Neural cell (in vitro differentiated cells): ENCODE results near the gene RNU6-8. TPM values are rescaled to one million over a fixed set of nuclear protein-coding genes. Genes with fewer than 3 reads are reported as not detected.

Source experiments
- H2AFZ ChIP-seq: fragments of 200-600, 300-800 bp; sonication (generic), shearing (Covaris generic); 2 replicates; pipeline ENCODE4 v1.6.0; 2014; ENCODE audit warnings: low read depth, mild to moderate bottlenecking, antibody characterized with exemption, low read length, moderate library complexity
- H3F3A ChIP-seq: fragments of 200-600 bp; shearing (Covaris generic); 2 replicates; pipeline ENCODE4 v1.6.1; 2016; ENCODE audit warnings: mild to moderate bottlenecking, moderate library complexity, mixed read lengths, antibody characterized with exemption, low read length; ENCODE audit not compliant: insufficient read depth, poor library complexity, severe bottlenecking
- H3K27ac ChIP-seq: fragments of 200-600, 300-800 bp; sonication (generic), shearing (Covaris generic); 2 replicates; pipeline ENCODE4 v1.5.1; 2014; ENCODE audit warnings: mild to moderate bottlenecking, low read length, moderate library complexity
- H3K27me3 ChIP-seq: fragments of 300-800, 200-600 bp; sonication (generic), shearing (Covaris generic); 2 replicates; pipeline ENCODE4 v1.6.0; 2014; ENCODE audit warnings: mild to moderate bottlenecking, low read depth, low read length, moderate library complexity; ENCODE audit not compliant: insufficient read depth
- H3K36me3 ChIP-seq: fragments of 300-800, 200-600 bp; sonication (generic), shearing (Covaris generic); 2 replicates; pipeline ENCODE4 v1.5.1; 2014; ENCODE audit warnings: mild to moderate bottlenecking, antibody characterized with exemption, low read length, moderate library complexity; ENCODE audit not compliant: insufficient read depth
- H3K4me2 ChIP-seq: fragments of 300-800, 200-600 bp; sonication (generic), shearing (Covaris generic); 2 replicates; pipeline ENCODE4 v1.6.0; 2014; ENCODE audit warnings: mild to moderate bottlenecking, low read length
- H3K4me3 ChIP-seq: fragments of 300-800, 200-600 bp; sonication (generic), shearing (Covaris generic); 2 replicates; pipeline ENCODE4 v1.5.1; 2014; ENCODE audit warnings: mild to moderate bottlenecking, low read length, moderate library complexity
- H3K79me2 ChIP-seq: fragments of 200-600 bp; shearing (Covaris generic); replicated peaks from 2 replicates; pipeline ENCODE4 v1.6.0; 2014; ENCODE audit warnings: mild to moderate bottlenecking, low read length, moderate library complexity; ENCODE audit not compliant: insufficient read depth
- H3K9ac ChIP-seq: fragments of 300-800, 200-600 bp; sonication (generic), shearing (Covaris generic); 2 replicates; pipeline ENCODE4 v1.6.1; 2016; ENCODE audit warnings: mild to moderate bottlenecking, low read length, mixed read lengths
- H3K9me2 ChIP-seq: fragments of 200-600 bp; shearing (Covaris generic); 2 replicates; pipeline ENCODE4 v1.6.1; 2016; ENCODE audit warnings: mild to moderate bottlenecking, low read length, mixed read lengths; ENCODE audit not compliant: insufficient read depth
- H3K9me3 ChIP-seq: fragments of 200-600, 300-800 bp; sonication (generic), shearing (Covaris generic); 2 replicates; pipeline ENCODE4 v1.6.1; 2016; ENCODE audit warnings: mild to moderate bottlenecking, mixed run types, low read length, moderate library complexity, mixed read lengths
- H4K20me1 ChIP-seq: fragments of 200-600 bp; shearing (Covaris generic); 2 replicates; pipeline ENCODE4 v1.6.1; 2016; ENCODE audit warnings: mild to moderate bottlenecking, mixed run types; ENCODE audit not compliant: insufficient read depth
- EP300 ChIP-seq: fragments of 450-650 bp; conservative IDR thresholded peaks from 2 replicates; pipeline ENCODE4 v1.6.1; 2014; ENCODE audit warnings: antibody characterized with exemption, mild to moderate bottlenecking, moderate library complexity; ENCODE audit not compliant: poor library complexity, severe bottlenecking
- EZH2 ChIP-seq: fragments of 200-600, 300-800 bp; shearing (Covaris generic), sonication (generic); IDR thresholded peaks from 2 replicates; pipeline ENCODE4 v1.6.1; 2014; ENCODE audit warnings: antibody characterized with exemption, low read length, borderline replicate concordance, mild to moderate bottlenecking; ENCODE audit not compliant: insufficient read depth, poor library complexity, severe bottlenecking
- MXI1 ChIP-seq: fragments of 450-650 bp; conservative IDR thresholded peaks from 2 replicates; pipeline ENCODE4 v1.6.1; 2014; ENCODE audit warnings: antibody characterized with exemption, mild to moderate bottlenecking; ENCODE audit not compliant: poor library complexity, severe bottlenecking
- POLR2AphosphoS5 ChIP-seq: IDR thresholded peaks from 2 replicates; pipeline ENCODE4 v1.6.1; 2012
- RAD21 ChIP-seq: fragments of 450-650 bp; conservative IDR thresholded peaks from 2 replicates; pipeline ENCODE4 v1.6.1; 2014; ENCODE audit warnings: antibody characterized with exemption, mild to moderate bottlenecking, moderate library complexity
- SMC3 ChIP-seq: fragments of 450-650 bp; conservative IDR thresholded peaks from 2 replicates; pipeline ENCODE4 v1.6.1; 2014; ENCODE audit warnings: antibody characterized with exemption, mild to moderate bottlenecking, moderate library complexity; ENCODE audit not compliant: poor library complexity
- TAF1 ChIP-seq: IDR thresholded peaks from 2 replicates; pipeline ENCODE4 v1.6.1; 2012; ENCODE audit warnings: low read depth
- polyA plus RNA-seq: library from polyadenylated mRNA; depleted of rRNA; stranded (reverse); fragments of >200 nt; gene quantifications from 2 replicates; pipeline ENCODE4 v1.2.3, GENCODE V29; 2014
- TF ChIP-seq, protein P1 (sequence below): fragments of 450-650 bp; IDR thresholded peaks from 2 replicates; pipeline ENCODE4 v1.5.1; 2014; ENCODE audit warnings: antibody characterized with exemption, mild to moderate bottlenecking, moderate library complexity; ENCODE audit not compliant: poor library complexity, severe bottlenecking
- TF ChIP-seq, protein P2 (sequence below): IDR thresholded peaks from 2 replicates; pipeline ENCODE4 v1.6.1; 2012; ENCODE audit warnings: borderline replicate concordance

RNU6-8 gene
- polyA plus RNA-seq, 1 donor from 2014 or later: not detected

DNA sequence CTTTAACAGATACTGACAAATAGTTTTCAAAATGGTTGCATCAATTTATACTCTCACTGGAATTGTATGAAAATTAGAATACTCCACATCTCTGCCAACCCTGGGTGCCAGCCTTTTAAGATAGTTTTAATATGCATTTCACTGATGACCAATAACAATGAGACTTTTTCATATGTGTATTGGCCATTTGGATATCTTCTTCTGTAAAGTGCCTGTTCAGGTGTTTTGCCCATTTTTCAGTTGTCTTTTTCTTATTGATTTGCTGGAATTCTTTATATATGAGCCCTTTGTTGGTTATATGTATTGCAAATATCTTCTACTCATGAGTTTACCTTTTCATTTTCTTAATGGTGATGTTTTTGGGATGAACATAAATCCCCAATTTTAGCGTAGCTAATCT, 18.0 kb downstream of the RNU6-8 start:
- Histone ChIP-seq H3K4me2 (no peak overlapping the region), H3K79me2 (no peaks in the 10 kb centered on the region), H3K36me3 (no peaks in the 10 kb centered on the region), H3K27me3 (no peaks in the 10 kb centered on the region), H3K27ac (no peak overlapping the region), H3K9me2 (no peaks in the 10 kb centered on the region), H4K20me1 (no peaks in the 10 kb centered on the region), H3K4me3 (no peak overlapping the region), H3K9me3 (no peaks in the 10 kb centered on the region), H2AFZ (no peak overlapping the region), H3K9ac (no peak overlapping the region), H3F3A (no peaks in the 10 kb centered on the region)
- TF ChIP-seq EZH2 (no peak), POLR2AphosphoS5 (no peak), TAF1 (no peak), EP300 (no peak), SMC3 (no peak), RAD21 (no peak), MXI1 (no peak)
- TF ChIP-seq, protein P1, sequence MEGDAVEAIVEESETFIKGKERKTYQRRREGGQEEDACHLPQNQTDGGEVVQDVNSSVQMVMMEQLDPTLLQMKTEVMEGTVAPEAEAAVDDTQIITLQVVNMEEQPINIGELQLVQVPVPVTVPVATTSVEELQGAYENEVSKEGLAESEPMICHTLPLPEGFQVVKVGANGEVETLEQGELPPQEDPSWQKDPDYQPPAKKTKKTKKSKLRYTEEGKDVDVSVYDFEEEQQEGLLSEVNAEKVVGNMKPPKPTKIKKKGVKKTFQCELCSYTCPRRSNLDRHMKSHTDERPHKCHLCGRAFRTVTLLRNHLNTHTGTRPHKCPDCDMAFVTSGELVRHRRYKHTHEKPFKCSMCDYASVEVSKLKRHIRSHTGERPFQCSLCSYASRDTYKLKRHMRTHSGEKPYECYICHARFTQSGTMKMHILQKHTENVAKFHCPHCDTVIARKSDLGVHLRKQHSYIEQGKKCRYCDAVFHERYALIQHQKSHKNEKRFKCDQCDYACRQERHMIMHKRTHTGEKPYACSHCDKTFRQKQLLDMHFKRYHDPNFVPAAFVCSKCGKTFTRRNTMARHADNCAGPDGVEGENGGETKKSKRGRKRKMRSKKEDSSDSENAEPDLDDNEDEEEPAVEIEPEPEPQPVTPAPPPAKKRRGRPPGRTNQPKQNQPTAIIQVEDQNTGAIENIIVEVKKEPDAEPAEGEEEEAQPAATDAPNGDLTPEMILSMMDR: no peak
- TF ChIP-seq, protein P2, sequence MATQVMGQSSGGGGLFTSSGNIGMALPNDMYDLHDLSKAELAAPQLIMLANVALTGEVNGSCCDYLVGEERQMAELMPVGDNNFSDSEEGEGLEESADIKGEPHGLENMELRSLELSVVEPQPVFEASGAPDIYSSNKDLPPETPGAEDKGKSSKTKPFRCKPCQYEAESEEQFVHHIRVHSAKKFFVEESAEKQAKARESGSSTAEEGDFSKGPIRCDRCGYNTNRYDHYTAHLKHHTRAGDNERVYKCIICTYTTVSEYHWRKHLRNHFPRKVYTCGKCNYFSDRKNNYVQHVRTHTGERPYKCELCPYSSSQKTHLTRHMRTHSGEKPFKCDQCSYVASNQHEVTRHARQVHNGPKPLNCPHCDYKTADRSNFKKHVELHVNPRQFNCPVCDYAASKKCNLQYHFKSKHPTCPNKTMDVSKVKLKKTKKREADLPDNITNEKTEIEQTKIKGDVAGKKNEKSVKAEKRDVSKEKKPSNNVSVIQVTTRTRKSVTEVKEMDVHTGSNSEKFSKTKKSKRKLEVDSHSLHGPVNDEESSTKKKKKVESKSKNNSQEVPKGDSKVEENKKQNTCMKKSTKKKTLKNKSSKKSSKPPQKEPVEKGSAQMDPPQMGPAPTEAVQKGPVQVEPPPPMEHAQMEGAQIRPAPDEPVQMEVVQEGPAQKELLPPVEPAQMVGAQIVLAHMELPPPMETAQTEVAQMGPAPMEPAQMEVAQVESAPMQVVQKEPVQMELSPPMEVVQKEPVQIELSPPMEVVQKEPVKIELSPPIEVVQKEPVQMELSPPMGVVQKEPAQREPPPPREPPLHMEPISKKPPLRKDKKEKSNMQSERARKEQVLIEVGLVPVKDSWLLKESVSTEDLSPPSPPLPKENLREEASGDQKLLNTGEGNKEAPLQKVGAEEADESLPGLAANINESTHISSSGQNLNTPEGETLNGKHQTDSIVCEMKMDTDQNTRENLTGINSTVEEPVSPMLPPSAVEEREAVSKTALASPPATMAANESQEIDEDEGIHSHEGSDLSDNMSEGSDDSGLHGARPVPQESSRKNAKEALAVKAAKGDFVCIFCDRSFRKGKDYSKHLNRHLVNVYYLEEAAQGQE: no peak

DNA sequence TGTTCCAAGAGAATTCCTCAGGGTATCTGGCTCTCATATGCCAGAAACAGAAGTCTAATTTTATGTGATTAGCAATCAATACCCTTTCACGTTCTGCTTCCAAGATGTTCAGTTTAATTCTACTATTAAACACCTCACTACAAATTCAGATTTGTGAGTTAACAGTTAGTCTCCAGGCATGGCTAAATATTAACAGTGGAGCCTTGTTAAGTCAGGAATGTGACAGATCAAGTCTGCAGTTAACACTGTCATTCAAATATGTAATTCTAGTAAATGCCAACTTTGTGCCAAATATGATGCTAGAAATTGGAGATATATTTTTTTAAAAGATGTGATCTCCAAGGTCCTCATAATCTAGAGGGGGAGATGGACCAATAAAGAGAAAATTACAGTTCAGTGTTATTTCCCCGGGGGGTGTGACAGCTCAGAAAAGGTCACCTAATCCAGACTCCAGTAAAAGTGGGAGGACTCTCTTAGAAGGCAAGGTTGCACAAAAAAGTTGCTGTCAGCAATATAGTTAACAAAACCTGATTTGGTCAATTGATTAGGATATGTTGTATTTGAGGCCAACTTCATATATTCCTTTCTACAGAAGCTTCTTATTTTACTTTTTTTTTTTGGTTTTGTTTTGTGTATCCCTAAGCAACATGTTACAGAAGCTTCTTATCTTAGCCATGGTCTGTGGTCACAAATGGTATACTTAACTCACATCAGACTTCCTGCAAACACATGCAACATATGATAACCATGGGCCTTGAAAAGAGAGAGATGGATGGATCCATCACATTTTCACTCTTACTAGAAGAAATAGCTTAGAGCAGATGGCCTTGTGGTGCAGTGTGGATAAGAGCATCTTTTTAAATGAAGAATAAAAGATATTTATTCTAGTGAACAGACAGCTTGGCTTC, 19.7 kb downstream of the RNU6-8 start:
- Histone ChIP-seq H3K4me3 (no peak overlapping the region), H3F3A (no peaks in the 10 kb centered on the region), H3K27ac (no peak overlapping the region), H2AFZ (no peak overlapping the region), H3K4me2 (no peak overlapping the region), H3K9ac (no peak overlapping the region), H3K9me3 (no peaks in the 10 kb centered on the region), H3K9me2 (no peaks in the 10 kb centered on the region), H4K20me1 (no peaks in the 10 kb centered on the region), H3K27me3 (no peaks in the 10 kb centered on the region), H3K36me3 (no peaks in the 10 kb centered on the region), H3K79me2 (no peaks in the 10 kb centered on the region)
- no peak for TF ChIP-seq EZH2
- no peak for TF ChIP-seq SMC3
- TF ChIP-seq, protein P1: no peak
- TF ChIP-seq, protein P2: no peak
- TF ChIP-seq MXI1: no peak
- TF ChIP-seq RAD21: no peak
- TF ChIP-seq EP300: no peak
